HG03097 (cell line): ENCODE measurements around the gene MUSTN1.

Experiments
- ATAC-seq: cut with Tn5 transposase; IDR thresholded peaks from one replicate; pipeline ENCODE4 v1.9.1; 2021; ENCODE audit not compliant: unreplicated experiment, low FRiP score

Gene MUSTN1

DNA sequence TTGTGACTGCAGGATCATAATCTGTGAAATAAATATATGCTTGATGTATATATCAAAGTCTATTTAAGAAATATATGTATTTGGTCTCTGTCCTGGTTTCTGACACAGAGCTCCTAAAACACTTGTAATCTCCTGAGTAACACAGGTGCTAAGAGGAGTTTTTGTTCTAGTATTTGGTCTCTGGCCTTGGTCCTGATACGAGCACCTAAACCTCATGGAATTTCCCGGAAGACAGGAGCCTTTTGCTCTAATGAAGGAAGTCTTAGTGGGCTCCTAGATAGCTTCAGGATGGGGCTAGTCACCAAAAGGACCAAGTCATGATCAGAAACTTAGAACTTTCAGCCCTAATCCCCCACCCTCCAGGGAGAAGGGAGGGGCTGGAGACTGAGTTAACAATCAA, 19.2 kb upstream of the MUSTN1 start:
- no peak for ATAC-seq

DNA sequence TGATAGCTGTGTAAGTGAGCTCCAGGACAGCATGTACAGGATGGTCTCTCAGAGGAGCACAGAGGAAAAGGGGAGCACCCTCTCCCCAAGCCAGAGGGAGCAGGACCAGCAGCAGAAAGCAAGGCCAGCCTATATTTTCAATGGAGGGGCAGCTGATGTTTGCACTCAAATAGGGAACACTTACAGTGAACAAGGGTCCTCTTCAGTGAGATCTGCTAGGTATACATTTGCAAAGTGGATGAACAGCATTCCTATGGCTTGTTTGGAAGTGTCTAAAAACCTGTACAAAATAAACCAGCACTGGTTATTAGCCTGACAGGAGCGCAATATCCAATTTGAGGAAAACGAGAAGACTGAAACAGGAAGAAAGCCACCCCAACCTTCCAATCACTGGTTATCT, 17.6 kb upstream of the MUSTN1 start:
- no peak for ATAC-seq

- no peak for ATAC-seq
These were observed 16.5 kb upstream of the MUSTN1 start for GRCh38 chr3:52851348-52851747.

DNA sequence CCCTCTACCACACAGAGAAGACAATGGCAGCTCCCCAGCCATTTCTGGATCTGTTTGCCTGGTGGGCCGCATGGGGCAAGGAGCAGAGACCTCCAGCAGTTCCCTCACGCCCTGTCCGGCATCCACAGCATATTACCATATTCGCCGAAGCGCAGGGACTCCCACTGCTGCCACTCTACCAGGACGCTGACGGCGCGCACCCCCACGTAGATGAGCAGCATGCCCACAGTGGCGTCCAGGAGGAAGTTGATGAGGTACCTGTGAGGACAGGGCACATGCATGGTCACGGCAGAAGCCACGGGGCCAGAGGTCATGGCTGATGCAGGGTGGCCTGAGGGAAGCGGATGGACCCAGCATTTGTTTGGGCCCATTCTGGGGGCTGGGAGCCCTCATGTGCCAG, 14.8 kb upstream of the MUSTN1 start:
- ATAC-seq, result no peak

GRCh38 chr3:52848617-52849016, 13.8 kb upstream of the MUSTN1 start:
- no peak for ATAC-seq

DNA sequence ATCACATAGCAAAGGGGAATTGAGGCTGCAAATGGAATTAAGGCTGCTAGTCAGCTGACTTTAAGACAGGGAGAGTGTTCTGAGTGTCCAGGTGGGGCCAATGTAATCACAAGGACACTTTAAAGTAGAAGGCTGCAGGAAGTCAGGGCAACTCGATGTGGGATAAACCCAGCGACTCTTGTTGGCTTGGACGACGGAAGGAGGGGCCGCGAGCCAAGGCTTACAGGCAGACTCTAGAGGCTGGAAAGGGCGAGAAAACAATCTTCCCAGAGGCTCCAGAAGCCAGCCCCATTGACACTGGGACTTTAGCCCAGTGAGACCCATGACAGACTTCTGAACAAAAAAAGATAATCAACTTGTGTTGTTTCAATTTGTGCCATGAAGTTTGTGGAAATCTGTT, 12.9 kb upstream of the MUSTN1 start:
- ATAC-seq, result no peak

GRCh38 chr3:52847241-52847640, 12.4 kb upstream of the MUSTN1 start:
- ATAC-seq, result no peak

DNA sequence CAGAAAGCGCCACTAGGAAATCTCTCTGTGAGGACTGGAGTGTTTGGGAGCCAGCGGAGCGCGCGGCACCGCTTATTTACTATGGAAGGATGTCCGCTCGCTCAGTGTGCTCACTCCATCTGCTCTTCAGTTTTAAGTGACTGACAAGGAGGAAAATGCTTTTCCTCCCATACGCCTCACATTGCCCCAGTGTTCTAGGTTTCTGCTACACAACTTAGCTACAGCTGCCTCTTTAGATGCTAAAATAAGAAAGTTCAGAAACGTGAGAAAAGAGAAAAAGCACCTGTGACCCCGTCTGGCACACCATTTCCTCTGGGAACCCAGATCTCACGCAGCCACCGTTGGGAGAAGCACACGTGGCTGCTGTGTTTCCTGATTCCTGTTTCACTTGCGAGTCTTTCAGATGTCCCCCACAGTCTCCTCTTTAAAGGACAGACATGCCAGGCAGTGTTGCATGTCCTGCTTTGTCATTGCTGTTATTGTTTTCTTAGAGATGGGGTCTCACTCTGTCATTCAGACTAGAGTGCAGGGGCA, 11.7 kb upstream of the MUSTN1 start:
- no peak for ATAC-seq

- ATAC-seq, result no peak
These were observed 11.0 kb upstream of the MUSTN1 start for GRCh38 chr3:52845691-52846431.

DNA sequence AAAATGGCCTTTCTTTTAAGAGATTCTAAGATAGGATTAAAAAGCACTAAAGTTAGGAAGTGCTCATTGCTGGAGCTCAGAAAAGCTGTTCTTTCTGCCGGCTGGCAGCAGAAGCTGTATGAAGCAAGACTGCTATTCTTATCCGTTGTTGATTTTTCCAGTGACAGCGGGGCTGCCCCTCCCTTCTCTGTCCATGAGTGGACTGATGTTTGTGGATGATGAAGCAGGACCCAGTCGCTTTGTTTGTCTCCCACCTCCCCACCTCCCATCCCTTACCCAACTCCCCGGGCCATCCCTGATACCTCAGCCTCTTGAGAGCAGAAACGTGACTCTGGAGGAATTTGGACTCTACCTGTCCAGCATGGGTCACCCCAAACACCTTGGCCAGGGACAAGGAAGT, 10.3 kb upstream of the MUSTN1 start:
- ATAC-seq, result no peak

DNA sequence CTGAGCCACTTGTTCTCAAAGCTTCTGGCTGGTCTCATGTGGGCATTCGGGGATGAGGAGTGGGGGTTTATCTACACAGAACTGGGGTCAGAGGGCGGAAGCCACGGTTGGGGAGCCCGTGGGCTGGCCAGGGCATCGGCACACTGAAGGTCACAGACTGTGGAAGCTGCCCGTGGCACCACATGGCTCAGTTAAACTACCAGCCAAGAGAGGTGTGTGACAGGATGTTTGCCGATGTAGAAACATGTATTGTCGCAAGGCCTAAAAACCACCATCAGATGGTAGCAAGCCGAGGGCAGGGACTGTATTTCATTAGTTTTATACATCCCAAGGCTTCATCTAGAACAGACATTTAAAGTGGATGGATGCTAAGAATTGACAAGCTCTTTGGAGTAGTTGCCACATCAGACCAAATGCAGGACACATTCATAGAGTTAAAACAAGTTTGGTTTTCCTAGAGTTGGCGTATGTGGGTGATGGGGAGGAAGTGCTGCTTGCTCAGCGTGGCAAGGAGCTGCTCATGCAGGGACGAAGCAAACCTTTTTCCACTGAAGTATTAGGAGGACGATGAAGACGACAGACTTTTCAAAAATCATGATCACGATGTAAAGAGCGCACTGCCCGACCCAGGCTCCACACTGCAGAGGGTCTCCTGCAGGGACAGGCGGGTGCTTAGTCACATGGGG, 9.6 kb upstream of the MUSTN1 start:
- ATAC-seq, result no peak

DNA sequence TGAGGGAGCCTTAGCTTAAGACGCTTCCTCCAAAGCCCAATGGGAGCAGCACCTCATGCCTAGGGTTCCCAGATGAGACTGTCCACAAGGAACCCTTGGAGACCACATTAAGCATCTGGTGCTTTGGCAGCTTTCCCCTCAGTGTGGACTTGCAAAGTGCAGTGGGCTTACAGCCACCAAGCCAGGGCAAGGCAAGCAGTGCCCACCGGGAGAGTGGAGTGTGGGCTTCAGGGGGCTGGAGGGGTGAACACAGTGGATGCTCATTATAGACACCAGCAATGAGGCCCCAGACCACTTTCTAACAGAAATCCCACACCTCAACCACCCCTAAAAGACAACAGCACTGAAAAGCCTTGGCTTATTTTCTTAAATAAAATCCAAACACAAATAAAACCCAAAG, 9.1 kb upstream of the MUSTN1 start:
- ATAC-seq, result no peak

DNA sequence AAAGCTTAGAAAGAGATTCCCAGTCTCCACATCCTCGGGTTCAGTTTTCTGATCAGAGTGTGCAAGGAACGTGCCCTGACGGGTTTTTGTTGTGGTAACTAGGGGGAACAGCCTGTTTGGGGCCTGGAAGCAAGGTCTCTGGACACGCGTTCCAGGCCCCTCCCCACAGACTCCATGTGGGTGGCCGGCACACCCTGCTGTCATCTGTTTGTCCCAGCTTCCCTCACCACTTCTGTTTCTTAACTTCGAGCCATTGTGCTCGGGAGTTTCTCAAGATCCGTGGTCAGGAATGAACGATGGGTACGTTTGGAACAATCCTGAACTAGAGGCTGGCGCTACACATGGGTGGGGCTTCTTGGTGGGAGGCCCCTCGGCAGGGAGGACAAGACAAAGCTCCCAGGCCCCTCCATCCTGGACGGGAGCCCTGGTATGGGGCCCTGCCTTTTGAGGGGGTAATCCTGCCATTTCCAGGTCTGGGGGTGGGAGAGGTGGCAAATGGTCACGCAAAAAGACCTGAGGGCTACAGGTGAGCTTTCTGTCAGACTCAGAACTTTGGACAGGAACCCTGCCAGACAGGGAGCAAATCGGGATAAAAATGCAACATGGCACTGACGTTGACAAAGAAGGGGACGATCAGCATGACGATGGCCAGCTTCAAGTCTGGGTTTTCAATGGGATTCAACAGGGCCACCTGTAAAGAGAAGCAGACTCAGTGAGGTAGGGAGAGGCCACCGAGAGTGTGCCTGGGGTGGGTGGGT, 8.5 kb upstream of the MUSTN1 start:
- ATAC-seq, result no peak

- no peak for ATAC-seq
These were observed 7.6 kb upstream of the MUSTN1 start for GRCh38 chr3:52842424-52842823.

DNA sequence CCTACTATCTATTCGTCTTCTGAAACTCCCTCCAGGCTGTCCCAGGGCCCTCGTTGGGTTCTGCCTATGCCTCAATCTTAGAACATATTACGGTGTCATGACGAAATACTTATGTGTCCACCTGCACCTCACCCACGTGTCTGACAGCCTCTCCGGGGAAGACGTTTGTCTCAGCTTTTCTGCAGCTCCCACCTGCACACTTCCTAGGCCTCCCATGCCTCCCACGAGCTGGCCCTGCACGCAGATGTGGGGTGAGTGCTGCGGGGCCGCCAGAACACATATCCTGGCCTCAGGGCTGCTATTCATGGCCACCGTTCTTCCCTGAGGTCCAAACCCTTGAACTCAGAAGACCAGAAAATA, 7.1 kb upstream of the MUSTN1 start:
- ATAC-seq, result no peak

DNA sequence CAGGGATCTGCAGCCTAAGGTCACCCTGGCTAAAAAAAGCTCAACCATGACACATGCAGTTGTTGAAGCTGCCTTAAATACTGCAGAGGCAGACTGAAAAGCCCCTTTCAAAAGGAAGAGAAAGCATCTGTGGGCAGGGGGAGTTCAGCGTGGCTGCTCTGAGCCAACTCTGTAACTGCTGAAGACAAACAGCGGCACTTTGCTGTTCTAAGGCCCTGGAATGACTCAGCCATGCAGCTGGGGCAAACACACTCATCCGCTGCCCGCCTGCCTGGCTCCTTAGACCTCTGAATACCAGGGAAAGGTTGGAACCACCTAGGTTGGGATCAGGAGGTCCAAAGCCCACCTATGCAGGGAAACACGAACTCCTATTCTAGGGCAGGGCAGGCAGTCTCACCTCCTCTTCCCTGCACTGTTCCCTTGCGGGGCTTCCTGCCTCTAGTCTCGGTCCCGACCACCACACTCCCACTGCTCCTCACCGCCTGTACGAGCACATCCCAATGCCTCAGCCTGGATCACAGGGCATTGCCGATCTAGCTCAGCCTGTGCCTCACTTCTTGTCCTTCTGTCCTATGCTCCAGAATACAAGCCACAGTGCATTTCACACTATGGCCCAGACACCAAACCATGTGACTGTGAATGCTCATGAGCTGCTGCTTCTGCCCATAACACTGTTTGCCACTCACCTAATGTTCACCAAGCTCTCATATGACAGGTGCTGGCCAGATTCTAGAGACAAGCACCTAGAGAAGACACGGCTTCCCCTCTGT, 6.6 kb upstream of the MUSTN1 start:
- no peak for ATAC-seq

DNA sequence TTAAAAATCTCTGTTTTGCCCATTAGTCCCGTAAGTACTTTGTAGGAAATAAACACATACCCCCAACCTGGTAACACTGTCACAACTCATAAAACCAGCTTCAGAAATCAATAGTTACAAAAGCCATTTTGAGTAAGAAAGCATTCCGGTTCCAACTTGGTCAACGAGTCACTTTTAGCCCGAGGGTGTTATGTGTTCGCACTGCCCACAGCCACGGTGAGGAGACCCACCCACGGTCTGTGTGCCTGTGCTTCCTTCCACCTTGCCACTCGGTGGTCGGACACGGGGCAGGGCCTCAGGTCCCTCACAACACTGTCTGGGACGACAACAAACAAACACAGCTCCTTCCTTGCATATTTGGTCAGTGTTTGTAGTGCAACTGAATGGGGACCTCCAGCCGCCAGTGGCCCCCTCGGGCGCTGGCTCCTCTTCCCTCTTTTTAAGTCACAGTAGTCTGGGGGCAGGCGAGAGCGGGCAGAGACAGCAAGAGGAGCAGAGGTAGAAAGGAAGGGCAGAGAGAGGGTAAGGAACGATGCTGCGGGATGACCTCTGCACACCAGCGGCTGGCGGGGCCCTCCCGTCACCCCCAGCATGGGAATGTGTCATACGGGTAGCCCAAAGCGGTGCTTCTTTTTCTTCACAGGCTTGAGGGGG, 5.2 kb upstream of the MUSTN1 start:
- ATAC-seq, result no peak

- no peak for ATAC-seq
These were observed 4.4 kb upstream of the MUSTN1 start for GRCh38 chr3:52839268-52839575.

- ATAC-seq, result no peak
These were observed 3.9 kb upstream of the MUSTN1 start for GRCh38 chr3:52838561-52839267.

DNA sequence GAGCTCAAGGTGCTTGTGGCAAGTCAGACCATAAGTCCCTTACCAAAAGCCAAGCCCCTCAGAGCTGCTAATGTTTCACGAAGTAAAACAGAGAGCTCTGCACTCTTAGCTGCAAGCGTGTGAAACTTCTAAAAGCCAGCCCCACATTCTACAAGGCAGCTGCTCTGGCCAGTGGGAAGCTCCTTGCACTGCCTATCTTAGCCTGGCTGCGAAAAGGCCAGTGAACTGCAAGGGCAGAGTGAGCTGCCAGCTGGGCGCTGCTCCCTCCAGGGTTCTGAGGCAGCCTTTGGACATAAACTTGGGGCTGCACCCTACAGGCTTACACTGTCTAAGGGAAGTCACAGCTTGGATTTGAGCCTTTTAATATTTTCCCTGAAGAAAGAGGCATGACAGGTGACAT, 2.2 kb upstream of the MUSTN1 start:
- no peak for ATAC-seq
